GM19372 (cell line): ENCODE measurements around the gene SPEM3.
"Not testable (repeated sequence)": the region's sequence is repeated elsewhere in the genome, so short reads cannot be mapped to it uniquely, and the experiment has no call there.

Experiments used
- ATAC-seq: cut with Tn5 transposase; IDR thresholded peaks from one replicate; pipeline ENCODE4 v1.9.1; 2021; ENCODE audit warnings: mild to moderate bottlenecking, low read depth, moderate library complexity; ENCODE audit not compliant: unreplicated experiment

The SPEM3 gene

DNA sequence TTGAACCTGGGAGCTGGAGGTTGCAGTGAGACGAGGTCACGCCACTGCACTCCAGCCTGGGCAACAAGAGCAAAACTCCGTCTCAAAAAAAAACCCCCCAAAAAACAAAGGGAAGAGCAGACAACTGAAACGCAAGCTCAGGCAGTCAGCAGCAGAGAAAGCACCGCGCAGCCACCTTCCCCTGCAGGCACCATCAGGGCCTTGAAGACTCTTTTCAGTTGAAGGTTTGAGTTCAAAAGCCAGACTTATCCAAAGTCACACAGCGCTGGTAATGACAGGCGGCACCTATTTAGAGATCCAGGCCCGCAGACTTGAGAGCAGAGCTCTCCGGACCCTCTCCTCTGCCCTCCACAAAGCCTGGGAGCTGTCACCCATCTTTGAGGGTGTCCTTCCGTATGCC, 39.6 kb downstream of the SPEM3 start:
- ATAC-seq, result no peak

DNA sequence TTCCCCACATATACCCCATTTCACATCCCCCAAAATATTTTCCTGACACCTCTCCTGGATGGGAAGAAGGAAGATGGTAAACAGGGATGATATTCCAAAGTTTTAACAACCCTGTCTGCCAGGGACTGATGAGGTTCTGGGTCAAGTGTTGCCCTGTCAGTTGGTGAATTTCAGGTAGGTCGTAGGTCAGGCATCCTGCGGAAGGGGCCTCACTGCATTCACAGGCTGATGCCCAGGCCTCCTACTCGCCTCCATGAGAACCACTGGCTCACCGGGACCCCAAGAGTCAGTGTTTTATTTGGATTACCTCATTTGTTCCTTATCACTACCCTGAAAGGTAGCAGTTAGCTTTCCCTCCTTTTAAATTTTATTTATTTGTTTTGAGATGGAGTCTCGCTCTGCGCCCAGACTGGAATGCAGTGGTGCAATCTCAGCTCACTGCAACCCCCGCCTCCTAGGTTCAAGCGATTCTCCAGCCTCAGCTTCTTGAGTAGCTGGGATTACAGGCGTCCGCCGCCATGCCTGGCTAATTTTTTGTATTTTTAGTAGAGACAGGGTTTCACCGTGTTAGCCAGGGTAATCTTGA, 40.2 kb downstream of the SPEM3 start:
- ATAC-seq, result no peak

GRCh38 chr17:7469843-7470242, 41.2 kb downstream of the SPEM3 start:
- not testable (repeated sequence) for ATAC-seq

DNA sequence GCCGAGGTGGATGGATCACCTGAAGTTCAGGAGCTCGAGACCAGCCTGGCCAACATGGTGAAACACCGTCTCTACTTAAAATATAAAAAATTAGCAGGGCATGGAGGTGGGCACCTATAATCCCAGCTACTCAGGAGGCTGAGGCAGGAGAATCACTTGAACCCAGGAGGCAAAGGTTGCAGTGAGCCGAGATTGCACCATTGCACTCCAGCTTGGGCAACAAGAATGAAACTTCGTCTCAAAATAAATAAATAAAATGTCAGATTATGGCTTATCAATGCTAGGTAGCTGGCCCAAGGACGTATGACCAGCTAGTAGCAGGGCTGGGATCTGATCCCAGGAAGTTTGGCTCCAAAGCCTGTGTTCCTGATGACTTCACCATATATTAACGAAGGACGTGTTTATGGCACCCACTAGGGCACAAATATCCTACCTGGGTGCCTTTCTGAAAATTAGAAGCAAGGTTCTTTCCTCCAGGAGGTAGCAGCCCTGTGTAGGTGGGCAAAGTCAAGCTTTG, 41.9 kb downstream of the SPEM3 start:
- ATAC-seq, result not testable (repeated sequence)

DNA sequence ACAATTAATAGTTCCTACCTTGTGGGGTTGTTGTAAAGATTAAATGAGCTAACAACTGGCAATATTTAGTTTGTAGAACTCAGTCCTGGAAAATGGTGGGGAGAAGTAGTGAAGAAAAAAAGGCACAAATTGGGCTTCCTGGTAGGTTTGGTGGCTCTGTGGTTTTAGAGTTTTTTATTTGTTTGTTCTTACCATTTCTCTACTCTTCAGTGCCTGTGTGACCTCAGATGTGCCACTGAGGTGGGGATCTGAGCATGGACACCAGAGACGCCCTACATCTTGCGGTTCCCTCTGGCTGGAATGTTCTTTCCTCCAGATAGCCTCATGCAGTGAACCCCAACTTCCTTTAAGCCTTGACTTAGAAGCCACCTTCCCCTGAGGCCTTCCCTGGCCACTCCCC, 43.1 kb downstream of the SPEM3 start:
- ATAC-seq, result no peak

- not testable (repeated sequence) for ATAC-seq
Observed at GRCh38 chr17:7474767-7475166, 46.1 kb downstream of the SPEM3 start.

- no peak for ATAC-seq
Observed at GRCh38 chr17:7475764-7476422, 47.2 kb downstream of the SPEM3 start.

GRCh38 chr17:7476494-7476893, 47.8 kb downstream of the SPEM3 start:
- no peak for ATAC-seq

DNA sequence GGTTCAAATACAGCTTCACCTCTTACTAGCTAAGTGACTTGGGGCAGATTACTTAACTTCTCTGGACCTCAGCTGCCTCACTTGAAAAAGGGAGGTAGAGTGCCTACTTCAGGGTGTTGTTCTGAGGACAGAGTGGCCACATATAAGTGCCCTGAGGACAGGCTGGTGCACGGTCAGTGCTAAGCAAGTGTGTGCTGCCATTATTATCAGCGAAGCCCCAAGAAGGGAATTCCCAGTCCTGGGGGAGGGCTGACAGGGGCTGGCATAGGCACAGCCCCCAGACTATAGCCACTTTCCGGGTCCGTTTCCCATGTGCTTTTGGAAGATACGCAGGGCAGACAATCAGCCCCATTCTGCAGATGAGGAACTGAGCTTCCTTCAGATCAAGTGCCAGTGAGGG, 48.3 kb downstream of the SPEM3 start:
- ATAC-seq, result no peak

- ATAC-seq, result no peak
Observed at GRCh38 chr17:7477392-7478275, 49.0 kb downstream of the SPEM3 start.

DNA sequence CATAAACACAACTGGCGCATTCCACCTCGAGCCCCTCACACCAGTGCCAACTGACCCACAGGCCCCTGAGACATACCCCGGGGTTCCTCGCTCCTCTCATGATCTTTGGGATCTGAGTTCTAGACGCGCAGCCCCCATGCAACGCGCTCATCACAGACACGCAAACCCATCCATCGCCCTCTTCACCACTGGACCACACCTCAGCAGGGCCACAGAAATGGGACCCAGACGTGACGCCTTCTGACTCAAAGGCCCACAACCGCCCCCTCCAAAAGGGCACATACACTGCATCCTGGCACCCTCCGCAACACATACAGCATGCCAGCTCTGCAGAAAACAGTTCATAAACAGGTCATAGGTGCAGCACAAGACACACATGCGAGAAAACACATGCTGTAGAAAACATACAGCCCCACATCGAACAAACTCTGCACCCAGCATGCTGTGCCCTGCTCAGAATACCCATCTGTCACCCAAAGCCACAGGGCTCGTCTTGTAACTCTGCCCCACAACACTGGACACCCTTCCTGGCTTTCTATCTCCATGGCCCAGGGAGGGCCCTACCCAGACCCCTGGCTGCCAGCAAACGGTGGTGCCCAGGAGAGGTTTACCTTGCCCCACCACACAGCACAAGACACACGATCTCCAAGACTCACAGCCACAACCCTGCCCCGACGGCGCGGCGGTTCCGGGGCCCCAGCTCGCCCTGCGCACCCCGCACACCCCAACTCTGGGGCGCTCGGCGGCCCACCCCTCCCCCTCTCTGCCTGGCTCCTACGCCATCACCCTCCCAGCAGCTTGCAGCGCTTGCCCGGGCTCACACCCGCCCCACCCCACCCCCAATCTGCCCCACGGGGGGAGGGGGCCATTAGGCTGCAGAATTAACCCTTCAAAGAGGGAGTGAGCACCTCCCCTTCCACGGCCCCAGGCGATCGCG, 49.9 kb downstream of the SPEM3 start:
- ATAC-seq, result no peak

DNA sequence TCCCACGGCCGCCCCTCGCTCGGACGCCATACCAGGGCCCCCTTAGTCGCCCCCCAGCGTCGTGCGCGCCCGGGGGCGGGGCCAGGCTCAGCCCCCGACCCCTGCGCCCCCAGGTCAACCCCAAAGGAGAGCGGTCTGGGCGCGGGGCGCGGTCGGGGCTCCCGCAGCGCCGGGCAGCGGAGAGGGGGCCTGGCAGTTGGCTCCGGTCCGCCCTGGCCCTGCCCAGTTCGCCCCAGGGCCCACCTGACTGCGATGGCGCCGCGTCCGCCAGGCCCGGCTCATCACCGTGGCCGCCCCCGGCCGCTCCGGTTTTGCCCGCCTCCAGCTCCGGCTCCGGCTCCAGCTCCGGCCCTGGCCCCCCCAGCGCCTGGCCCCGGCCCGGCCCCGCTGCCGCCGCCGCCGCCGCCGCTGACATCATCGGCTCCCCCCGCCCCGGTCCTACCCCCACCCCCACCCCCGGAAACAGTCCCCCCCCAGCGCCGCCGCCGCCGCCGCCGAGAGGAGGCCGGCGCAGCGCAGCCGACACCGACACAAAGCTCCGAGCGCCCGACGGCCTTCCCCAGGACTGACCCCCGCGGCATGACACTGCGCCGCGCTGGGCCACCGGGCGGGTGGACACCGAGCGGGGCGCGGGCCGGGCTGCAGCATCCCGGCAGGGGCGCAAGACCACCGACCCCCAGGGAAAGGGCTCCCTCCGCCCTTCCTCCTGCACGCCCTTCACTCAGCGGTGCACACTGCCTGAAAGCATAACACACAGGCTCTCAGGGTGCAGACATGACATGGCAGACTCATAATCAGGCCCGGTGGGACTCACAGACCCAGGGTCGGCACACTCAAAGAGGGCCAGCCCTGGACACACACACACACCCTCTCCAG, 50.8 kb downstream of the SPEM3 start, which contains the start of gene ZBTB4:
Gene ZBTB4, minus strand, starts transcription at position 419 of the 876 bp plus-strand sequence. CDS start 12,830 bp downstream, outside the sequence.
- ATAC-seq, result no peak

GRCh38 chr17:7480089-7480384, 51.4 kb downstream of the SPEM3 start:
- no peak for ATAC-seq

- ATAC-seq, result not testable (repeated sequence)
Observed at GRCh38 chr17:7481275-7481674, 52.6 kb downstream of the SPEM3 start, which contains the start of gene SLC35G6. TSS of gene SLC35G6 (plus strand) at chr17:7481446. CDS start at chr17:7481517, 71 bp downstream.

DNA sequence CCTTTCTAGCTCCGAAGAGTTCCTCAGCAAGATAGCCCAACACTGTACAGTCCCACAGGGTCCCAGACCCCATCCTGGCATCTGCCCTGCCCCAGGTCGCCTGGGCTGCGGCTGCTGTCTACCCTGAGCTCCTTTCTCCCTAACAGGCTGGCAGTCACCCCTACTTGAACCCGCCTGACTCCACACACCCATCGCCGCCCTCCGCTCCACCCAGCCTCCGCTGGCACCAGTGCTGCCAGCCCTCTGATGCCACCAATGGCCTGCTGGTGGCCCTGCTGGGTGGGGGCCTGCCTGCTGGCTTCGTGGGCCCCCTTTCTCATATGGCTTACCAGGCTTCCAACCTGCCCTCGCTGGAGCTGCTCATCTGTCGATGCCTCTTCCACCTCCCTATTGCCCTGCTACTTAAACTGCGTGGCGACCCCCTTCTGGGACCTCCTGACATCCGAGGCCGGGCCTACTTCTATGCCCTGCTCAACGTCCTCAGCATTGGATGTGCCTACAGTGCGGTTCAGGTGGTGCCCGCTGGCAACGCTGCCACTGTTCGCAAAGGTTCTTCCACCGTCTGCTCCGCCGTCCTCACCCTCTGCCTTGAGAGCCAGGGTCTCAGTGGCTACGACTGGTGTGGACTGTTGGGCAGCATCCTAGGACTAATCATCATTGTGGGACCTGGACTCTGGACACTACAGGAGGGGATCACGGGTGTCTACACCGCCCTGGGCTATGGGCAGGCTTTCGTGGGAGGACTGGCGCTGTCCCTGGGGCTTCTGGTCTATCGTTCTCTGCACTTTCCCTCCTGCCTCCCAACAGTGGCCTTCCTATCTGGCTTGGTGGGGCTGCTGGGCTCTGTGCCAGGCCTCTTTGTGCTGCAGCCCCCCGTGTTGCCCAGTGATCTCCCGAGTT, 53.4 kb downstream of the SPEM3 start:
- ATAC-seq, result not testable (repeated sequence)
